Measurements from ENCODE around the gene MBD1. TPM values are rescaled to one million over a fixed set of nuclear protein-coding genes. Genes with fewer than 3 reads are reported as not detected.
A peak's percentile ranks its signal among the peaks of the same experiment; 100 is the strongest.
"Not testable (repeated sequence)": the region's sequence is repeated elsewhere in the genome, so short reads cannot be mapped to it uniquely, and the experiment has no call there.

Gene MBD1, protein sequence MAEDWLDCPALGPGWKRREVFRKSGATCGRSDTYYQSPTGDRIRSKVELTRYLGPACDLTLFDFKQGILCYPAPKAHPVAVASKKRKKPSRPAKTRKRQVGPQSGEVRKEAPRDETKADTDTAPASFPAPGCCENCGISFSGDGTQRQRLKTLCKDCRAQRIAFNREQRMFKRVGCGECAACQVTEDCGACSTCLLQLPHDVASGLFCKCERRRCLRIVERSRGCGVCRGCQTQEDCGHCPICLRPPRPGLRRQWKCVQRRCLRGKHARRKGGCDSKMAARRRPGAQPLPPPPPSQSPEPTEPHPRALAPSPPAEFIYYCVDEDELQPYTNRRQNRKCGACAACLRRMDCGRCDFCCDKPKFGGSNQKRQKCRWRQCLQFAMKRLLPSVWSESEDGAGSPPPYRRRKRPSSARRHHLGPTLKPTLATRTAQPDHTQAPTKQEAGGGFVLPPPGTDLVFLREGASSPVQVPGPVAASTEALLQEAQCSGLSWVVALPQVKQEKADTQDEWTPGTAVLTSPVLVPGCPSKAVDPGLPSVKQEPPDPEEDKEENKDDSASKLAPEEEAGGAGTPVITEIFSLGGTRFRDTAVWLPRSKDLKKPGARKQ
- total RNA-seq (2014; rRNA removed; shearing (Covaris generic)) = 109 and 124 TPM in 2 replicates
- polyA plus RNA-seq (2015; cell fraction: cytosol; rRNA removed) = 74.6 and 80.1 TPM in 2 replicates
- polyA plus RNA-seq (2015; cell fraction: nucleus; rRNA removed) = 188 and 230 TPM in 2 replicates

- peak; percentile 98 for DNase-seq (ENCODE audit: low read depth)
Measured at GRCh38 chr18:50281295-50281971, at the start of gene MBD1. Gene MBD1 (minus strand): TSS chr18:50281523. CDS start chr18:50279992, 1,531 bp downstream.

GRCh38 chr18:50330176-50330575, 48.9 kb upstream of the MBD1 start:
- no peak for DNase-seq (ENCODE audit: low read depth)

- no peak for DNase-seq (ENCODE audit: low read depth)
Measured at GRCh38 chr18:50327983-50328382, 46.7 kb upstream of the MBD1 start.

GRCh38 chr18:50320719-50321118, 39.4 kb upstream of the MBD1 start:
- DNase-seq (ENCODE audit: low read depth) = no peak

DNA sequence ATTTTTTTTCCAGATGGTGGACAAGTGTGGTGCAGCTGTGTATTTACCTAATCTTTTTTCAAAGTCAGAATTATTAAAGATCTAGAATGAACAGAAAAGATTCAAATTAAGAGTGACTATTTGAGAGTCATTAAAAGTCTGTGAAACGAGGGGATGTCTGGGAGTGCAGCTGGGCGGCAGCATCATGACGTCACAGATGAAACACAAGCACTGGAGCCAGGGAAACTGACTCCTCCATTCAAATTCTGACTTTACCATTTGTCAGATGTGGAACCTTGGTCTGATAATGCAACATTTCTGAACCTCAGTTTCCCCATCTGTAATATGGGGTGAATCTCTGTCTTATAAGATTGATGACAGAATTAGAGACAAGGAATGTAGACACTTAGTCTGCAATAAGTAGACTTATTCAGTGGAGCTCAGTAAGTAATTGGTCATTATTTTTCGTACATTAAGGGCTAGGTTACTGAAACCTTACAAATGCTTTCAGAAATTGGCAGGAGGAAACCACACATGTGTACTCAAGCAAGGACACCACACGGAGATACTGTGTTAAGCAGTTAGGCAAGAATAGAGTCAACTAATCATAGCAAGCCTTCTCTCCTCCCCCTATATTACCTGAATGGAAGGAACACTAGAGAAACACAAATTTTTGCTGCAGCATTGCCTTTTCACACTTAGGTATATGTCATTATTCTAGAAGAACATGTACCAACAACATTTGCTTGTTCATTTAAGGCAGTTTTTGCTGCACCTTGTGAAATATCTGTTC, 34.0 kb upstream of the MBD1 start:
- DNase-seq (ENCODE audit: low read depth) = no peak

DNA sequence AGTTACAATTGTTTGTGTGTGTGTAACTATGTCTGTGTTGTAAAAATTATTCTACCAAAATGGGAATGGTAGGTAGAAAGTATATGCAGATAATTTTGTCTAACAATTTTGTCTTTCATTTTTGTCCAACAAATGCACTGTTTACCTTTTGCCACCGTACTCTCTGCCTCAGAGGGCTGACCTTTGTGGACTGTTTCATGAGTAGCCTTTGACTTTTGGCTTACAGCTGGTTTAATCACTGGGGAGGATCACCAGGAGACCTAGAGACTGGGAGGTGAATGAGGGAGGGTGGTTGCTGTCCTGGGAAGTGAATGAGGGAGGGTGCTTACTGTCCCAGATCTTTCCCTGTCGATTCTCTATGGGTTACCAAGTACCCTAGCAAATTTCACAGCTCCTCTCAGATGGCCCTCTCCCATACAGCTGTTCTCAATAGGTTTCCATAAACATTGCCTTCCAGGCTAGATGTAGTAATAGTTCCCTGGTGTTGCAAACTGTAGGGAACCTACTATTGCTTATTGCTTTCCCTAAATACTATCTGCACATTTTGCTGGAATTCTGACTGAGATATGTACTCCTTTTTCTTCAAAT, 32.6 kb upstream of the MBD1 start:
- no peak for DNase-seq (ENCODE audit: low read depth)

DNA sequence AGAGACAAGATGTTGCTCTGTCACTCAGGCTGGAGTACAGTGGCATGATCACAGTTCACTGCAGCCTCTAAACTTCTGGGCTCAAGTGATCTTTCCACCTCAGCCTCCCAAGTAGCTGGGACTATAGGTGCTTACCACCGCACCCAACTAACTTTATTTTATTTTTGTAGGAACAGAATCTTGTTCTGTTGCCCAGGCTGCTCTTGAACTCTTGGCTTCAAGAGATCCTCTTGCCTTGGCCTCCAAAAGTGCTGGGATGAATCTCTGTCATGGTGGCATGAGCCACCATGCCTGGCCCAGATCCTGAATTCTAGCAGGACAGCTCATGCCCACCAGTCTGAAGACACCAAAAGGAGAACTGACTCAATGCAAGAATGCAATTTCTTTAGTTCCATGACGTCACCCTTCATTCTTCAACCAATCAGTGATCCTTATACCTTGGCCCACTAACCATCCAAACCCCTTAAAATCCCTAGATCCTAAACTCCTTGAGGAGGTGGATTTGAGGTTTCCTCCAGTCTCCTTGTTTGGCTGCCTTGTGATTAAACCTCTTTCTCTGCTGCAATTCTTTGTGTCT, 31.8 kb upstream of the MBD1 start:
- DNase-seq (ENCODE audit: low read depth) = no peak

DNA sequence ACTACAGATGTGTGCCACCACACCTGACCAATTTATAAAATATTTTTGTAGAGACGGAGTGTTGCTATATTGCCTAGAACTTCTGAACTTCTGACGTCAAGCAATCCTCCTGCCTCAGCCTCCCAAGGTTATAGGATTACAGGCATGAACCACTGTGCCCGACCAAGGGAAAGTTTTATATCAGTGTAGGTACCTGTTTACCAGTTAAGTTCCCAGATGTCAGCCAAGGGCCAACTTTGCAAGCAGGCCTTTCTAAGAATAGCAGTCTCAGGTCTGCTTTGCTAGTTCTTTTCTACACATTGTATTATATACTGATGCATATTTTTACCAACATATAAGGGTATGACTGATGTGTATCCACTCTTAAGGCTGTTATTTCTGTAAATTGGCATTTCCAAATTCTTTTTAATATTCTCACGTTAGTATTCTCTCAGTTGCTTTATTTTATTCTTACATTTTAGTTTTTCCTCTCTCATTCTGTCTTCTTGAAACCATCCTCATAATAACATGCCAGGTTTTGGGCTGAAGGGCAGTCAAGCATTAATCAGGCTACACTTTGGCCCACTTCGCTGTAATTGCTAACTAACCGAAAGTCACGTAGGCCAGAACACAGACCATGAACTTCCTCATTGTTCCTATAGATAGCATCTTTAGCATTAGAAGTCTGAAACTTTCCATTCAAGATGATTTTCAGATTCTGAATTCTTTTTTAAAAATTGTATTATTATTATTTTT, 31.1 kb upstream of the MBD1 start:
- no peak for DNase-seq (ENCODE audit: low read depth)

DNA sequence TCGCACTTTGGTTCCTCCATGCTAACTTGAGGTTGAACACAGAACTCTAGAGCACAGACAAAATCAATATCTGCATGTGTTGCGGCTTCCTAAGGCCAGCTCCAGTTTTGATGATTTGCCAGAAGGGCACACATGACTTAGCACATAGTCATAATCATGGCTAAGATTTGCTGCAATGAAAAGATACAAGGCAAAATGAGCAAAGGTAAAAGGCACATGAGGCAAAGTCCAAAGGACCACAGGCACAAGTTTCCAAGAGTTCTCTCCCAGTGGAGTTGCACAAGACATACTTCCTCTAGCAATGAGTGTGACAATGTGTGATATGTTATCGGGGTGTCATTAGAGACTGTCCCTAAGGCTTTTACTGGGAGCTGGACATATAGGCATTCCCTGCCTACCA, 30.3 kb upstream of the MBD1 start:
- DNase-seq (ENCODE audit: low read depth) = no peak

GRCh38 chr18:50310080-50310479, 28.8 kb upstream of the MBD1 start:
- DNase-seq (ENCODE audit: low read depth) = no peak

GRCh38 chr18:50308851-50309250, 27.5 kb upstream of the MBD1 start:
- DNase-seq (ENCODE audit: low read depth) = not testable (repeated sequence)

DNA sequence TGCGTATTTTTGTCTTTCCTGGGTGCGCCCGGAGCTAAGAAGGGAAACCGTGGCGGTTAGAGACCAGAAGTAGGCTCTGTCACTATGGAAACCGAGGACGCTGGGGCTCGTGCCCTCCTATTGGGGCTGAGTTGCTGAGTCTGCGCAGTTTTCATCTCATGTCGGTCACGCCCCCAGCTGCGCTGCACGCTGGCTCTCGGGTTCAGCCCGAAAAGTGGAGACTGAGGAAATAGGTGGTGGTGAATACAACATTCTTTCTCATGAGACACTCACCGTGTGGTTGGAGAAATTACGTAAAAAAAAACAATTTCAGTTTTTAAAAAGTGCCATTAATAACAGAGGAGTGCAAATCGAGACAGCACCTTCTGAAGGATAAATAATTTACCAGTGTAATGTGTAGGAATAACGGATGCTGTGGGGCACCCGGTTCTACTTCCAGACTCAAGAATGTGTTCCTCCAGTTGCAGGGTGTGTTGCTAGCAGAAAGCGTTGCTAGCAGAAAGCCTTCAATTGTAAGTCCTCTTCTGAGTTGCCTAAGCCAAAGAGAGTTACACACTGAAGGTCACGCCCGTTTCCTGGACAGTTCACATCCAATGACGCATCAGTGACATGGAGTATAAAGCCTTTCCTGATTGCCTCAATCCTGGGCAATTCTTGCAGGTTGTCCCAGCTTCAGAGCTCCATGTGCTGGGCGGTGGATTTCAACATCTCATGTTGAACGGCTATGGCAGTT, 26.6 kb upstream of the MBD1 start:
- DNase-seq (ENCODE audit: low read depth) = peak; percentile 82

- DNase-seq (ENCODE audit: low read depth) = no peak
Measured at GRCh38 chr18:50307400-50307737, 26.0 kb upstream of the MBD1 start.

GRCh38 chr18:50306944-50307343, 25.6 kb upstream of the MBD1 start:
- peak; percentile 50 for DNase-seq (ENCODE audit: low read depth)

- no peak for DNase-seq (ENCODE audit: low read depth)
Measured at GRCh38 chr18:50301074-50301473, 19.8 kb upstream of the MBD1 start.

GRCh38 chr18:50299626-50300388, 18.5 kb upstream of the MBD1 start:
- DNase-seq (ENCODE audit: low read depth) = no peak

DNA sequence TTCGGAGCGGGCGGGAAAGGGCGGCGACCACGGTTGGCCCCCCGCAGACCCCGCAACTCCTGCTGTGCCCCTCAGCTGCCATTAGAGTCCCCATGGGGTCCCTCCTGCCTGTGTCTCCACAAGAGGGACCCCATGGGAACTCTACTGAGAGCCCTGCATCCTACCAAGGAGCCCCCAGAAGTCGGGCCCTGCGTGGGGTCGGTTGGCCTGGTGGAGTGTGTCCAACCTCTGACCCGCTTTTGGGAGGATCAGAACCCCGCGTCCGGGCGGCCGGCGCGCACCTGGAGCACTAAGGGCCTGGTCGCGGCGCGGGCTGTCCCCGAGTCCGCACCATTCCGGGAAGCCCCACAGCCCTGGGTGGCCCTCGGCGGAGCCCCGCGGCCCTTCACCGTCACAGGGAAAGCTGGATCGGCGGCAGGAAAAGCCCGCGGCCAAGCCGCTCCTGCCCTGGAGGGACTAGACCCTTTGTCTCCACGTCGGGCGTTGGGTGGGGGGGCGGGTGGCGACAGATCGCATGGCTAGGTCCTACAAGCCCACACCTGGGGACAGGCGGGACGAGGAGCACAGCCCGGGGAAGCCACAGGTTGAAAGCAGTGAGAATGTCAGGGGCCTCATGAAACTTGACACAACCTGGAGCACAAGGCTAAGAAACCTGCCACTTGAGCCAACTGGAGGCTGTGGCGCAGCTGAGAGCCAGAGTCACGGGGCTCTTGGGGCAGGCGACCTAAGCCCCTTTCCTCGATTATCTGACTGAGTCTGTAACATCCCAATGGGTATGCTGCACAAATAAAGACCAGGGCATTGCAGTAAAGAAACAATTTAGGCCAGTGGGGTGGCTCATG, 17.3 kb upstream of the MBD1 start:
- no peak for DNase-seq (ENCODE audit: low read depth)
